Gastrocnemius medialis (tissue), 4 donors: ENCODE results near the gene PHKA1. TPM values are rescaled to one million over a fixed set of nuclear protein-coding genes. Genes with fewer than 3 reads are reported as not detected.
"Not testable (repeated sequence)": the region's sequence is repeated elsewhere in the genome, so short reads cannot be mapped to it uniquely, and the experiment has no call there.

Source experiments
- ATAC-seq, 2 donors: fragments of 150-250 bp; one replicate each; pipeline ENCODE4 v1.9.1; 2016
- DNase-seq, 2 donors: peaks; one replicate each; pipeline ENCODE4 v3.0.0-alpha.2; 2019
- H3K27ac ChIP-seq, 4 donors: fragments of 200-600 bp; sonication (generic); 1 replicate in 1 of 4; 2 replicates in 3 of 4; pipeline ENCODE4 v1.5.1; 2016 to 2018; ENCODE audit warnings: mild to moderate bottlenecking in 2 of 4, moderate library complexity in 1 of 4
- H3K27me3 ChIP-seq, 3 donors: fragments of 200-600 bp; sonication (generic) in 2 of 3; 1 replicate in 1 of 3; 2 replicates in 2 of 3; pipeline versions ENCODE4 v1.5.1 to v1.6.0; 2016 to 2019; ENCODE audit warnings: mild to moderate bottlenecking in 1 of 3, moderate library complexity in 1 of 3
- H3K36me3 ChIP-seq, 2 donors: fragments of 200-600 bp; sonication (generic) in 1 of 2; one replicate each; pipeline ENCODE4 v1.5.1; 2017 to 2018
- H3K4me1 ChIP-seq, 2 donors: fragments of 200-600 bp; sonication (generic) in 1 of 2; one replicate each; pipeline ENCODE4 v1.5.1; 2016 to 2017; ENCODE audit warnings: mild to moderate bottlenecking in 2 of 2
- H3K4me3 ChIP-seq, 4 donors: fragments of 200-600 bp; sonication (generic) in 3 of 4; 1 replicate in 1 of 4; 2 replicates in 3 of 4; pipeline ENCODE4 v1.5.1; 2016 to 2019; ENCODE audit warnings: mild to moderate bottlenecking in 2 of 4
- H3K9me3 ChIP-seq, 3 donors: fragments of 200-600 bp; sonication (generic) in 2 of 3; 1 replicate in 1 of 3; 2 replicates in 2 of 3; pipeline ENCODE4 v1.5.1; 2016 to 2019
- CTCF ChIP-seq, 5 experiments: fragments of 450-650 bp in 3 of 5; fragments of 200-600 bp in 2 of 5; sonication (generic) in 2 of 5; IDR thresholded peaks in 4 of 5; conservative IDR thresholded peaks in 1 of 5; 1 replicate in 4 of 5; 2 replicates in 1 of 5; pipeline ENCODE4 v1.5.1; 2016 to 2019; ENCODE audit warnings: antibody characterized with exemption in 5 of 5, mild to moderate bottlenecking in 3 of 5, moderate library complexity in 3 of 5
- POLR2A ChIP-seq, 2 donors: fragments of 450-650 bp; IDR thresholded peaks; one replicate each; pipeline ENCODE4 v1.6.1; 2017; ENCODE audit warnings: antibody characterized with exemption in 2 of 2, mild to moderate bottlenecking in 2 of 2, moderate library complexity in 2 of 2
- in situ Hi-C, 4 donors: fragments of 200-750 bp; cut with MboI; loops; one replicate each; pipeline versions ENCODE4 v1.15.0 to v1.8.0; 2017; ENCODE audit warnings: low sequenced_read_pairs in 4 of 4
- intact Hi-C: fragments of 100-400 bp; cut with DNase I; formaldehyde crosslinking; loops from one replicate; pipeline ENCODE4 v1.15.1; 2023; ENCODE audit warnings: low total_unique reads
- total RNA-seq, 4 donors: library from RNA; depleted of rRNA; stranded (reverse); fragments of >200 nt; gene quantifications; one replicate each; pipeline versions ENCODE4 v1.1.0 to v1.2.3, GENCODE V29; 2016

PHKA1 gene
- total RNA-seq, result 100 to 1,000 TPM in 2 of 4 donors, 10 to 100 TPM in 2; 33.5 to 176 (median 107) TPM

- peak within 1 kb of the TSS; percentile 91 to 93 (median 92) for H3K27ac ChIP-seq
- H3K4me1 ChIP-seq, H3K9me3 ChIP-seq, in situ Hi-C loops, H3K36me3 ChIP-seq, H3K27me3 ChIP-seq: not testable (repeated sequence)
- intact Hi-C loops, result loop anchor here (5.0 kb wide), 1 partner anchor 52 kb away; no protein-coding TSS in a partner anchor
- DNase-seq, result peak; percentile 50 to 84
- H3K4me3 ChIP-seq, result peak within 1 kb of the TSS; percentile 56 to 72 (median 66)
- ATAC-seq, result peak; percentile 43 to 64
- TF ChIP-seq POLR2A (IDR thresholded peaks at IDR 0.05), result peak; percentile 35 to 64
These were observed at the start of gene PHKA1 for GRCh38 chrX:72713599-72714477. PHKA1 (minus strand) TSS chrX:72714306; CDS start chrX:72713880, 426 bp downstream.

- DNase-seq, H3K4me3 ChIP-seq, H3K27me3 ChIP-seq, H3K27ac ChIP-seq, intact Hi-C loops, in situ Hi-C loops, H3K9me3 ChIP-seq, H3K36me3 ChIP-seq, H3K4me1 ChIP-seq, ATAC-seq: not testable (repeated sequence)
These were observed 46.3 kb upstream of the PHKA1 start for GRCh38 chrX:72760454-72760853.

DNA sequence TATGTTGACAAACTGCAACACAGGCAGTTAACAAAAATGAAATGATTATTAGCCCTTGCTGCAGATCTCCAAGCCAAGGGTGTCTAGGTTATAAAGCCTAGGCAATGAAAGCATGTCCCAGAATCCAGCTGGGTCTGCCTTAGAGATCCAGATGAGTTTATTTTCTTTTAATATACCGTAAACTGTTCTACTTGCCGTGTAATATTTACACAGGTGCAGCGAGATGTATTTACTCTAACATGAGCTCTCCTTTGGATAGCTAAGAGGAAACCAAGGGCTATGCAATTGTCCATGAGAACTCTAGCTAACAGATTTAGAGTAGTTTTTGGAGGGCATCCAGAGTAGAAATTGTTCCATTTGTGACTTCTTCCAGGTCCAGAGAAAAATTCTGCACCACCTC is 34.4 kb upstream of the PHKA1 start:
- H3K36me3 ChIP-seq, DNase-seq, in situ Hi-C loops, intact Hi-C loops, H3K27ac ChIP-seq, H3K9me3 ChIP-seq, H3K4me1 ChIP-seq, ATAC-seq, H3K27me3 ChIP-seq, H3K4me3 ChIP-seq: not testable (repeated sequence)

DNA sequence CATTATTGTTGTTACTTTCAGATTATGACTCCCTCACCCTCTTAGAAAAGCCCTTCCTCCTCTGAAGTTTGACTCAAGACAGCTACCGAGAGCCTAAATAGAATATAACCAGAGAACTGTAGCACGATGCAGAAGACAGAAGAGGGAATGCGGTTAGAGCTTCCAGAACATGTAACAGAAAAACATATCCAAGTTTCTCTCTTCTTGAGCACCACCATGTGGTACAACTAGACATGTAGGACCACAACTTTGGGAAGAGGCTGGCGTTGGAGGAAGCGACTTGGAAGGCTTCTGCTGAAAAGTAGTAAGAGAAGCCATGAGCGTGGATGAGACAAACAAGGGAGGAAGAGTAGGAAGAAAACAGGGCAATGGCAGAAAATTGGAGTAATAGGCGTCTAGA is 31.4 kb upstream of the PHKA1 start:
- intact Hi-C loops, H3K4me3 ChIP-seq, DNase-seq, H3K27ac ChIP-seq, H3K36me3 ChIP-seq, H3K9me3 ChIP-seq, in situ Hi-C loops, H3K27me3 ChIP-seq, H3K4me1 ChIP-seq: not testable (repeated sequence)
- ATAC-seq, result peak; percentile 66 to 78

- ATAC-seq (no peak), DNase-seq (no peak)
- in situ Hi-C loops (no loop called here), intact Hi-C loops (no loop called here)
- Histone ChIP-seq H3K27ac (no peak overlapping the region), H3K4me1 (no peaks in the 10 kb centered on the region), H3K4me3 (no peak overlapping the region), H3K27me3 (peaks cover 0 to 3% (median 0%) of the 10 kb centered on the region in 3 donors), H3K9me3 (no peaks in the 10 kb centered on the region), H3K36me3 (no peaks in the 10 kb centered on the region)
- TF ChIP-seq POLR2A (IDR thresholded peaks at IDR 0.05) (no peak), CTCF (IDR thresholded peaks at IDR 0.05 in 4 of 5, conservative IDR thresholded peaks at IDR 0.05 in 1 of 5) (no peak)
These were observed 21.5 kb upstream of the PHKA1 start for GRCh38 chrX:72735561-72735960.

- H3K27ac ChIP-seq, H3K4me1 ChIP-seq, H3K27me3 ChIP-seq, H3K4me3 ChIP-seq, ATAC-seq, H3K36me3 ChIP-seq, DNase-seq, intact Hi-C loops, in situ Hi-C loops, H3K9me3 ChIP-seq: not testable (repeated sequence)
These were observed 19.5 kb upstream of the PHKA1 start for GRCh38 chrX:72733636-72734035.

GRCh38 chrX:72727846-72728245 is 13.7 kb upstream of the PHKA1 start:
- in situ Hi-C loops, result no loop called here

More at GRCh38 chrX:72727846-72728245, 13.7 kb upstream of the PHKA1 start:
- no peak for TF ChIP-seq POLR2A (IDR thresholded peaks at IDR 0.05)
- no peak for TF ChIP-seq CTCF (IDR thresholded peaks at IDR 0.05 in 4 of 5, conservative IDR thresholded peaks at IDR 0.05 in 1 of 5)
- Histone ChIP-seq H3K9me3 (no peaks in the 10 kb centered on the region), H3K36me3 (no peaks in the 10 kb centered on the region), H3K27me3 (peaks cover 0 to 6% (median 0%) of the 10 kb centered on the region in 3 donors), H3K4me1 (no peaks in the 10 kb centered on the region), H3K4me3 (no peak overlapping the region), H3K27ac (no peak overlapping the region)
- ATAC-seq (no peak), DNase-seq (no peak)
- intact Hi-C loops, result no loop called here
